Putamen (tissue), 1 donor: ENCODE measurements around the gene TMEM150B.

Experiments
- DNase-seq: peaks from one replicate; pipeline ENCODE4 v3.0.0-alpha.2; 2016; ENCODE audit warnings: low spot score

The TMEM150B gene

DNA sequence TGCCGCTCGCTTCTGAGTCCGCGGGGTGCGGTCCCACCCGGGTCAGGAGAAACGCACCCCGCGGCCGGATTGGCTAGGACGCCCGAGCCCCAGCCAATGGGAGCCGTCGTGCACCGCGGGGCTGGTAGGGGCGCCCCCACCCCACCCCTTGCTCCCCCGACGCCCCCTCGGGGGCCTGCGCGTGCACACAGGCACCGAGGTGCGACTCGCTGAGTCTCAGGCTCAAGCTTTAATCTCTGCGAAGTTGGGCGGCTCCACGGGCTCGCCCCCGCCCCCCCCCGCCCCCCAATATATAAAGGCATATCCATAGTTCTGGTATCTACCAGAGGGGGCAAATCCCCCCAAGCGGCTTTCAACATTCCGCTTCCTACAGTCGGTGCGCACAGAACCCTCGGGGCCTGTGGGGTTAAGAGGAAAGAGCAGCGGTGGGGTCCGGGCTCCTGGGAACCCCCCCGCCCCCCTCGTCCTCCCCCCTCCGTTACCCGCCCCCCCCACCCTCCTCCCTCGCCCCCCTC is 29.6 kb upstream of the TMEM150B start, which contains the start of gene COX6B2:
TSS of gene COX6B2 (minus strand) at position 22 of the 515 bp plus-strand sequence. CDS start 198 bp downstream, outside the sequence.
- DNase-seq, result no peak

DNA sequence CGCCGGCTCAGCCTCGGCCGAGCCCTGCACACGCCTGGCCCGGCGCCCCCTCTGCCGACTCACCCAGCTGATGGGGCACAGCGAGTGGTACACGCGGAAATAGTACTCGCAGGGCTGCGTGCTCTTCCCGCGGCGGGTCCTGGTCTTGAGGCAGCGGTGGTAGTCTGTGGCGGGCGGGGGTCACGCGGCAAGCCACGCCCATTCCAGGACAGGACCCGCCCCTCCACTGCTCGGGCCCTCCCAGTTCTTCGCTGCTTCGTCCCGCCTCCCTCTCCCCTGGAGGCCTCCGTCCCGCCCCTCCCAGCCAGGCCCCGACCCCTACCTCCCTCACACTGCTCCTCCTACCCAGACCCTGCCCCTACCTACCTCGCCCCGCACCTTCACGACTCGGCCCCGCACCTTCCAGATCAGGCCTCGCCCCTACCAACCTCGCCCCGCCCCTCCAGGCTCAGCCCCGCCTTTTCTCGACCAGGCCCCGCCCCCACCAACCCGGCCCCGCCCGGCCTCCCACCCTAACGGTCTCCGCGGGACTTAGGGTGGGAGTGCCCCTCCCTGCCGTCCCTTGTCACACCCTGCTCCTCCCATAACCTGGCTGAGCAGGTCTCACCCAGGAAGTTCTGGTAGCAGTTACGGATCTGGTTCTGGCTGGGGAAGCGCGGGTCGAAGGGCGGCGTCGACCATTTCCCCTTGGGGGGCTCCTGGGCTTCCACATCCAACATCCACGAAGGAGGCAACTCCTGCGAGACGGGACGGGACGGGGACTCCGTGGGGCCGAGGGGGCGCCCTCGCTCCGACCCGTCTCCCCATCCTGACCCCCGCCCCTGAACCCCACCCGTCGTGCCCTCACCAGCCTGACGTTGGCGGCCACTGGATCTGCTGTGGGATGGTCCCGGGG is 28.9 kb upstream of the TMEM150B start:
- DNase-seq, result no peak

DNA sequence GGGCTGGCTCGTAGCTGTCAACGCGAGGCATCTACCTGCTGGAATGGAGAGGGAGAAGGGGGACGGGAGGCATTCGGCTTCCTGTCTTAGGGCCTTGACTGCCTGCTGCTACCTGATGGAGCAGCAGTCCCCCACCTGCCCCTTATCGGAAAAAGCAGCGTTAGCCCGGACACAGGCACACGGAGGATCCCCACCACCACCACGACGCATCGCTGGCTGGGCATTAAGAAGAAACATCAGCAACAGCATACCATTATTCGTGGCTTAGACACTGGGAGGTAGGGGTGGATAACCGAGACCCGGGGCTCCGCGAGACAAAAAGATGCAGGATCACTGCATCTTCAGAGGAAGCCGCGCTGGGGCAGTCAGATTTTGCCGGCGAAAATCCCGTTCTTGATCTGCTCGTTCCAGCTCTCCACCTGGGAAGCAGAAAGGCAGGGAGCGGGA is 28.2 kb upstream of the TMEM150B start:
- DNase-seq, result no peak

DNA sequence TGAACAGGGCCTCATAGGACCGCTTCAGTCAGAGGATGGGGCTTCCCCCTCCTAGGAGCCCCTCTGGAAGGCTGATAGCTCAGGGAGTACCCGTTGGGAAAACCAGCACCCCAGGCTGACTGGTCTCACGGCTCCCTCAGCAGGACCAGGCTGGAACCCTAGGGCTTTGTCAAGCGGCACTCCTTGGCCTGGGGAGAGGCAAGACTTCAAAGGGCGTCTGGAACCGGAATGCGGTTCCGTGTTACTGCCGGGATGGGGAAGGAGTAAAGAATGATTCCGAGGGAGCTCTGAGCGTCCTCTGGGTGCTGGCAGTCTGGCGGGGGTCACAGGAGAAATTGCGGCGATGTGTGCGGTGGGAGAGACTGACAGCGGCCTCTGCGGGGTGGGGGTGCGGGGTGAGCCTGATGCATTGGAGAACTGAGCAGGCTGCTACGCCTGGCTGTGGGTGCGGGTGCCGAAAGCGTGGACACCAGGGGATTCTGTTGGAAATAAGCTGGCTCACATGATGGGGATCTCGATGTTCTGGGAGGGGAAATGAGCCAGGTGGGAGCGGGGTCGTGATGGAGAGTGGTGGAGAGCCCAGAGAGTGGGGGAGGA is 27.5 kb upstream of the TMEM150B start:
- no peak for DNase-seq

DNA sequence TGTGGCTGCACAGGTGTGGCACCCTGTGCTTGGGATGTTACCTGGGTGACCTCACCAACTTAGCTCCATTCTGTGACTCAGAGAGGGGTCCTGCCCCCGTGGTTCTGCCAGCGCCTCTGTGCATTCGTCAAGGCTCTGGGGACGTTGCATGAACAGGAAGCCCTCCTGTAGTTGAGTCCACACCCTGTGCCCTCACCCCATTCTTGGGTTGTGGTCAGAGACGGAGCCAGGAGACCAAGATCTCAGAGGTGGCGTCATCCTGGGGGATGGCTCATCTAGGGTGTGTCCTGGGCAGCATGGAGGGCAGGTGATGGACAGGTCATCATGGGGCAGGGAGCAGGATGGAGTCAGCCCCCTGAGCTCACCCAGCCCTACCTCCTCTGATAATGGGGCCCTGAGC is 26.9 kb upstream of the TMEM150B start:
- DNase-seq, result no peak

DNA sequence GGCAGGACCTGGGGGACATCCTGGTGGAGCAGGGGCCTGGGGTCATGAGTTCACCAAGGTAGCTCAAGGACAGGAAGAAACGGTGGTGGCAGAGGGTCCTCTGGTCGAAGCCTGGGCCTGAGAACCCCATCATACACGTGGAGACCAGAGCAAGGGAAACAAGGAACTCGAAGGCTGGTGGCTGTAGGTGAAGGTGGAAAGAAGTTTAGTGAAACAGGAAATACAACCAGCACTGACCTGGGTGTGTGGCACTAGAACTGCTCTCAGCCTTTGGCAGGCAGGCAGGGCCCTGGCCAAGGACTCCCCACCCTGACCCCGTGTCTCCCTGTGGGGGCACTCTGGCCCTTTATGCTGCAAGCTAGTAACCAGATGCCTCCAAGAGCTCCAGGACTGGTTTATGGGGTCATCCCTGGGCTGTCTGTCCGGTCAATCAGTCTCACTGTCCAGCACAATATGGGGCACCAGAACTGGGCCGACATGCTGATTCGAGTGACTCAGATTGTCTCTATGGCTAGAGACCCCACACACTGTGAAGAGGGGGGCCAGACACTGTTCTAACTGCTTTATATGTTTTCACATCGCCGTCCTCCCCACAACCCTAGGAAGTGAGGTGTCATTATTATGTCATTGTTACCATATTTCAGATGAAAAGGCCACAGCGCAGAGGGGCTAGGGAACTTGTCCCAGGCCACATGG is 25.6 kb upstream of the TMEM150B start:
- DNase-seq, result no peak

DNA sequence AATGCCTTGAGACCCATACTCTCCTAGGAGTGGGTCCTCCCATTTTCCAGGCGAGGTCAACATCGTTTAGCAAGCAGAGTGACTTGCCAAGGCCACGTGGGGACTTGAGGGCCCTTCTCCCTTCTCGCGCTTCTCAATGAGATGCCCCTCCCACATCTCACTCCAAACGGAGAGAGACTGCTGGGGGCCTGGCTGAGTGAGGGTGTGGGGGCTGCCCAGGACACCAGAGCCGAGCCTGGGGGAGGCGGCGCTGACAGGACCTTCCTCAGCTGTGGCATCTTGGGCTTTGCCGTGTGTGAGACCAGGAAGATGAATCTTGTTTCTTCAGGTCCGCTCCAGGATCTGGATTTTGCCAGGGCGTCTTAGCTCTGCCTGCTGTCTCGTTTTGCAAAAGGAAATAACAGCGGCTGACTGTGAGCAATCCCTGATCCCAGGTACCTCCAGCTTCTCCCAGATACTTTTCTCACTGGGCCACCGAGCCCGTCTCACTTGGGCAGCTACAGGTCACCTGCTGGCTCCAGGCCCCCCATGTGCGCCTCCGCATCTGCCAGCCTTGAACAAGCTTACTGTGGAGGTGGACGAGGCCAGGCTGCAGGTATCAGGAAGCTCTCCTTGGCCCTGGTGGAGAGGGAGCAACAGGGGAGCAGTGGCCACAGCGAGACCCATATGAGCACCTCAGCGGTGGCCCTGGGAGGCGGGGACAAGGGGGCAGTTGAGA is 23.3 kb upstream of the TMEM150B start:
- no peak for DNase-seq

DNA sequence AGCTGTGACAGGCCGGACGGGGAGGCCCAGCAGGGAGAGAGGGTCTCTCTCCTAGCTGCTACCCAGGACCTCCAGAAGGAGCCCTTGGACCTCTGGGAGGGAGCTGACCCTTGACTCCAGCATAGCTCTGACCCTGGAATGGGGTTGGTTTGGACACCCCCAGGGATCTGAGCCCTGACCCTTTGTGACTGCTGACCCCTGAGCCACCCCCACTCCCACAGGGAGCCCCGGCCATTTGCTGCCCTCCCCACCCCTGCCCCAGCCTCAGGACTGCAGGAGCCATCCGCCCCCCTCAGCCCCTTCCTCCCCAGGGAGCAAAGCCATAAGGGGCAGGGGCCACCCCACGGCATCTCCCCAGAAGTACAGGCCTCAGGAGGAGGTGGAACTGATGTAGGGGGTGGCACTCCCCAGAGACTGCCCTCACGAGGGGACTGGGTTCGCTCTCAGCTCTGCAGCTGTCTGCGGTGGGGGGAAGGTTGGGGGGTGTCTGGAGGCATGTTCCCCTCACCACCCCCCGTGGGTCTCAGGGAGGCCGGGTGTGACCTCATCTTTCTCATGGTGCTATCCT is 22.4 kb upstream of the TMEM150B start:
- DNase-seq, result no peak

DNA sequence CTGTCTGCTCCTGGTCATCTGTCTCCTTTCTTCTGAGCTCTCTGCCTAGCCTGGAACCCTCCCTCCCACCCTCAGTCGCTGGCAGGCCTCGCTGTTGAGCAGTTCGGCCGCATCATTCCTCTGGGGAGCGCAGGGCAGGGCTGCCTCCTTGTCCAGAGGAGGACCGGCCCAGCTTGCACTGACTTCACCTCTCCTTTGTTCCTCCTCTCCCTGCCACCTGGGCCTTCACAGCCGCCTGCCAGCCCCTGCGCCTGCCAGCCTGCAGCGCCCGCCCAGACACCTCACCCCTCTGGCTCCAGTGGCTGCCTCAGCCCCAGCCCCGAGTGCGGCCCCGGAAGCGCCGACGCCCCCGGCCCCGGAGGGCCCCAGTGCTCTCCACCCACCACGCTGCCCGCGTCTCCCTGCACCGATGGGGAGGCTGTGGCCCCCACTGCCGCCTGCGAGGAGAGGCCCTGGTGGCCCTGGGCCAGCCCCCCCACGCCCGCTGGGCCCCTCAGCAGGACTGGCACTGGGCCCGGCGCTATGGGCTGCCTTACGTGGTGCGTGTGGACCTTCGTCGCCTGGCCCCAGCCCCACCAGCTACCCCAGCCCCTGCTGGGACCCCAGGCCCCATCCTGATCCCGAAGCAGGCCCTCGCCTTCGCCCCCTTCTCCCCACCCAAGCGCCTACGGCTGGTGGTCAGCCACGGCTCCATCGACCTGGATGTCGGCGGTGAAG is 21.7 kb upstream of the TMEM150B start:
- DNase-seq, result no peak

DNA sequence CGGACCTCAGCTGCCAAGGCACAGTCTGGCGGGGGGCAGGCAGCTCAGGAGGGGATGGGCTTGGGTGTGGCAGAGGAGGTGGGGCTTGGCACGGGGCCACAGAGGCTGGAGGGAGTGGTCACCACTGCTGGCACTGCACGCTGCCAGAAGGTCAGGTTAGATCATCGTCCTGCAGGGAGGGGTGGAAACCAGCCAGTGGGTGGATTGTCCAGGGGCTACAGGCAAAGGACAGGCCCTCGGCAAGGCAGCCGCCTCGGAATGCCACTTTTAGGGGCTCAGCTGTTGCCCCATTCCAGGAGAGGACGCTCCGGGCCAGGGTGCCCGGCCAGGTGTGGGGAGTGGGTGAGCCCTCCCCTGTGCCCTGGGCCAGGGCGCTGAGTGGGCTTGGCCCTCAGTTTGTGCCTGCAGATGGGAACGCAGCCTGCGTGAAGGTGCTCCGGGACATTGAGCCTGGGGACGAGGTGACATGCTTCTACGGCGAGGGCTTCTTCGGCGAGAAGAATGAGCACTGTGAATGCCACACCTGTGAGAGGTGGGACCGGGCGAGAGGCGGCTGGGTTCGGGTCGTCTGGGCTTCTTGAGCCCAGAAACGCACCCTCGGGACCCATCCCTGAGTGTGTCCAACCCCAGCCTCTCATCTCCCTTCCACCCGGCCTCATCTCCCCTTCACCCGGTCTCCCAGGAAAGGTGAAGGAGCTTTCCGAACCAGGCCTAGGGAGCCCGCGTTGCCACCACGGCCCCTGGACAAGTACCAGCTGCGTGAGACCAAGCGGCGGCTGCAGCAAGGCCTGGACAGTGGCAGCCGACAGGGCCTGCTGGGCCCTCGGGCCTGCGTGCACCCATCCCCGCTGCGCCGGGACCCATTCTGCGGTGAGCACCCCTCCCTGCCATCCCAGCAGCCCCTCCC is 20.9 kb upstream of the TMEM150B start:
- no peak for DNase-seq

DNA sequence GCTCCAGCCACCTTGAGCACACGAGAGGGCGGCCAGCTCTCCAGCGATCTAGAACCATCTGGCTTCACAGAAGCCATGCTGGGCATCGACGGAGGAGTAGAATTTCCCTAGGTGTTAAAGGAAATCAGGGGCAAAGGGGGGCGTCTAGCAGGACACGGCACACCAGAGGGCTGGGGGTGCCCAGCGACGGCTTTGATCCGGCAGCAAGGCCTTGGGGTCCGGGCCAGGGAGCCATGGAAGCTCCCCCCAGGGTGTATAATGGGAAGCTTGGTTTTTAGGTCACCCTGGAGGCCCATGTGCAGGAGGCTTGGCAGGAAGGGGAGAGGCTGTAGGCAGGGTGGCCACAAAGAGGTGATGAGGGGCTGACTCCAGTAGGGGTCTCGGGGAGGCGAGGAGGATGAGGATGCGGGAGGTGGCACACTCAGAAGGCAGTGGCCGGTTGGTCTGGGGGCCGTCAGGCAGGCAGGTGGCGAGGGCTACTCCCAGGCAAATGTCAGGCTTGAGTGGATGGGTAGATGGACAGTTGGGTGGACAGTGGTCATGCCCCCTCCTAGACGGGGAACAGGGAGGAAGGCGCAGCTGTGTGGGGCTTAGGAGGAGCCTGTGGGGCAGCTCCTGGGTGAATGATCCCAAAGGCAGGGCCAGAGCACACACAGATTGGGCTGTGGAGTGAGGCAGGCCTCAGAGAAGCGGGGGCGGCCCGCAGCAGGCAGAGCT is 20.1 kb upstream of the TMEM150B start:
- DNase-seq, result no peak

DNA sequence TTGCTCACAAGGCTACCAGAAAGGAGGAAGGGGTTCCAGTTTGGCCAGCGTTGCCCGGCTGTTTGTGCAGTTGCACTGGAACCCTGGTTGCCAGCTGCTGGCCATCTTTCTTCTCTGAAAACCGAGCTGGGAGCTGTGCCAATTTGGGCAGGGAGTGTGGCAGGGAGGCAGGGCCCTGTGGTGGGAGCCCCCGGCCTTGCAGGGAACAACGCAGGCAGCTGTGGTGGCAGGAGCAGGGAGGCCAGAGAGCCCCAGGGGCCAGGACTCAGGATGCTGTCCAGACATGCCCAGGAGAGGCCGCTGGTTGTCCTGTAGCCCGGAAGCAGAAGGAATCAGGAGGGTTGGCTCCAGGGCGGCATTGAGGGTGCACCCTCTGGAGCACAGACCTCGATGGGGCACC is 19.3 kb upstream of the TMEM150B start:
- peak; percentile 48 for DNase-seq

DNA sequence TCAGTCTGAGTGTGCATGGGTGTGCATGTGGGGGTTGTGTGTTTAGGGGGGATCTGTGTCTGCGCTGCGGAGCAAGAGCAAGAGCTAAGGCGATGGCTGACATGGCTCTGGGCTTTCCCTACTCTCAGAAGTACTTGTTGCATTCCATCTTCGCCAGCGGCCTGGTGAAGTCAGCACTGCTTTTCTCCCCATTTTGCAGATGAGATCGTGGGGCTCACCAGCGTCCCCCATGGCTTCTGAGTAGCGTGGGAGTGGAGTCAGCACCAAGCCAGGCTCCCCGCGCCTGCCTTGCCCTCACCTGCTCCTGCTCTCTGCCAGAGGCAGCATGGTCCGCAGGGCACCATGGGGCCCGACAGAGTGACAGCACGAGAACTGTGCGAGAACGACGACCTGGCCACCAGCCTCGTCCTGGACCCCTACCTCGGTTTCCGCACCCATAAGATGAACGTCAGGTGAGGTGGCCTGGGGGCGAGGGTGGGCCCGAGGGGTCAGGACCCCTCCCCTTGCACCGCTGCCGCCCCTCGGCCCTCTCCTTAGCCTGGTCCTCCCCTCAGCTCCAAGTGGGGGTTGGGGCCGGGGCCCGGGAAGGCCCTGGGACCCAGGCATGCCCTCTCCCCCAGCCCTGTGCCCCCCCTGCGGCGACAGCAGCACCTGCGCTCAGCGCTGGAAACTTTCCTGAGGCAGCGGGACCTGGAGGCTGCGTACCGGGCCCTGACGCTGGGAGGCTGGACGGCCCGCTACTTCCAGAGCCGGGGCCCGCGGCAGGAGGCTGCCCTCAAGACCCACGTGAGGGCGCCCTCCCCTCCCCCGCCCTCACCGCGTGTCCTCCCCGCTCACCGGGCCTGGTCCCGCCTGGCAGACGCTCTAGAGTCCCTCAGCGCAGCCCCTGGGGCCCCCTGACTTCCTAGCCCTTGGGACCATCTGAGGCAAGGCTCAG is 16.7 kb upstream of the TMEM150B start:
- no peak for DNase-seq

DNA sequence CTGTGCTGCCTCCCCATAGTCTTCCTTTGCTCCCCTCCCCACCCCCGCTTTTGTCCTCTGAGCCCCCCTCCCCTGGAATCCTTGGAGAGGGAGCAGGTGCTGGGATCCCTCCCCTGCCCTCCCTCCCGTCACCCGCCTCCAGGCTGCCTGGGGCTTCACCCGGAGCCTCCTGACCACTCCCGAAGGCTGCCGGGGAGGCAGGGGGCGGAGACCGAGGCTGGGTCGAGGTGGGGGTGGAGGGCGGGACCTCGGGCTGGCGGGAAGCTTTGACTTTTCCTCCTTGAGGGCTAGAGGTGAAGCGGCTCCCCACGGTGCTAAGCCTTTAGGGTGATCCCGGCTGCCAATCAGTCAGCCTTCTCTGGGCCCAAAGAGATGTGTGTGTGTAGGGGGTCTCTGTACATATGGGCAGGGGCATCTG is 16.0 kb upstream of the TMEM150B start:
- DNase-seq, result peak; percentile 69

DNA sequence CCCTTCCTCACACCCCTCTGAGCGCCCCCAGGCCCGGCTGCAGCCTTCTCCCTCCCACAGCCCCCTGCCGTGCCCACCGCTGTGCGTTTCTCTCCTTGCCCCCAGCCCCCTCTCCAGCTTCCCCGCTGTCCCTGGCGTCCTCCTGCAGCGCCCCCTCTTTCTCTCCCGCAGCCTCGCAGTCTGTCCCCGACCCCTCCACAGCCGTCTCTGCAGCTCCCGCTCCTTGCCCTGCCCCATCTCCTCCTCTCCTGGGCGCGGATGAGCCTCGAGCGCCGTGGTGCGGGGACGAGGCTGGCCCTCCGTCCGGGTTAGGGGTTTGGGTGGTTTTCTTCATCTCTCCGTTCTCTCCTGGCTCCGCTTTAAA is 15.6 kb upstream of the TMEM150B start:
- no peak for DNase-seq

DNA sequence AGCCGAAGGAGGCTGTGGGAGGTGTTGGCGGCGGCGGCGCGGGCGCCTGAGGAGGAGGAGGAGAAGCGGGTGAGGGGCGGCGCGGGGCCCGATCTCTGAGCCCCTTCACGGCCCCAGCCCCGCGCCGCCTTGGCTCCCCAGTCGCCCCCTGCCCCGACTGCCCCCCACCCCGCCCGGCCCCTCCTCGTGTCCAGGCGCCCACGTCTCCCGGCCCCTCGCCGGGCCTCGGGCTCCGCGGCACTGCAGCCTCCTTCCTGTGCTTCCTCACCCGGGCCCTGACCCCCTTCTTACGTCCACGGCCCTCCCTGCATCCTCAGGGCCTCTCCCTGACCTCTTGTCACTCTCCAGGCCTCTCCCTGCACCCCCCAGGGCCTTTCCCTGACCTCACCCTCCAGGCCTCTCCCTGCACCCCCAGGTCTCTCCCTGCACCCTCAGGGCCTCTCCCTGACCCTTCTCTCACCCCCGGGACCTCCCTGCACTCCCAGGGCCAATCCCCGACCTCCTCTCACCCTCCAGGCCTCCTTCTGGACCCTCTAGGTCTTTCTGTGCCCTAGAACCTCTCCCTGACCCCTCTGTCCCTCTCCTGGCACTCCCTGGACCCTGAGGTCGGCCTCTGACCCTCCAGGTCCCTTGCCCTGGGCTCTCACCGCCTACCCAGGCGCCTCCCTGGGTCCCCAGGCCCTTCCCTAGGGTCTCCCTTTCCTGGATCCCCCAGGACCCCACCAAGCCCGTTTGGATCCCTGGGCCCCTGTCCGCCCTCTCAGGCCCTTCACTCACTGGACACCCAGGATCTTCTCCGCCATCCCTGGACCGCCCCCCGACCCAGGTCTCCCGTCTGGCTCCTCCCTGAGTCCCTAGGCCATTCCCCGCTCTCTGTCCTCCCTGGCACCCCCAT is 15.0 kb upstream of the TMEM150B start:
- DNase-seq, result no peak
